Panc1 (cell line): ENCODE data around the gene NCKAP5L. TPM values are rescaled to one million over a fixed set of nuclear protein-coding genes. Genes with fewer than 3 reads are reported as not detected.

Experiments
- ATAC-seq: fragments of 200-7000 bp; cut with Tn5 transposase; 2 replicates; pipeline ENCODE4 v1.9.1; 2020; ENCODE audit warnings: mild to moderate bottlenecking, moderate library complexity
- BruUV-seq: library from RNA; stranded (reverse); fragments of 400-500 nt; replicated peaks from 2 replicates; lab custom pipeline; 2021; lab: Mats Ljungman, UMichigan
- CTCF ChIA-PET: fragments of 300-600 bp; sonication (Branson Sonifier 250); formaldehyde crosslinking; loops from one replicate; lab custom pipeline; 2022; ENCODE audit warnings: antibody characterized with exemption; lab: Charles Lee
- POLR2A ChIA-PET: fragments of 300-600 bp; sonication (Branson Sonifier 250); formaldehyde crosslinking; loops from one replicate; lab custom pipeline; 2022; ENCODE audit warnings: antibody characterized with exemption; lab: Charles Lee
- DNase-seq: peaks from one replicate; pipeline ENCODE4 v3.0.0-alpha.2; 2010; ENCODE audit warnings: low read depth, low spot score
- H3K27ac ChIP-seq: 2 replicates; pipeline ENCODE4 v1.5.1; 2011; ENCODE audit warnings: mild to moderate bottlenecking, low read length, inconsistent platforms
- H3K27me3 ChIP-seq: fragments of 200-500 bp; sonication (Bioruptor generic); 2 replicates; pipeline ENCODE4 v1.6.0; 2014; ENCODE audit warnings: low read length, inconsistent platforms; ENCODE audit not compliant: control insufficient read depth, insufficient read depth
- H3K36me3 ChIP-seq: fragments of 200-500 bp; sonication (Bioruptor generic); 2 replicates; pipeline ENCODE4 v1.5.1; 2014; ENCODE audit warnings: inconsistent platforms, mild to moderate bottlenecking, low read length, moderate library complexity; ENCODE audit not compliant: control insufficient read depth, insufficient read depth
- H3K4me1 ChIP-seq: 2 replicates; pipeline ENCODE4 v1.5.1; 2011; ENCODE audit warnings: inconsistent platforms, mild to moderate bottlenecking, low read length, moderate library complexity; ENCODE audit not compliant: control insufficient read depth, insufficient read depth
- H3K4me3 ChIP-seq, 2 experiments: 2 replicates each; pipeline ENCODE4 v1.5.1; 2011 to 2012; ENCODE audit warnings: low read depth in 2 of 2, low read length in 2 of 2, mild to moderate bottlenecking in 2 of 2, inconsistent platforms in 1 of 2, moderate library complexity in 1 of 2
- H3K9me3 ChIP-seq: fragments of 200-500 bp; sonication (Bioruptor generic); 2 replicates; pipeline ENCODE4 v1.5.1; 2014; ENCODE audit warnings: low read depth, mild to moderate bottlenecking, inconsistent platforms, low read length, moderate library complexity; ENCODE audit not compliant: control insufficient read depth, insufficient read depth
- CTCF ChIP-seq: fragments of 450-650 bp; IDR thresholded peaks from 2 replicates; pipeline ENCODE4 v1.5.1; 2017; ENCODE audit warnings: mild to moderate bottlenecking
- POLR2AphosphoS5 ChIP-seq: IDR thresholded peaks from 2 replicates; pipeline ENCODE4 v1.6.1; 2012; ENCODE audit warnings: mild to moderate bottlenecking, low read depth, low read length, moderate library complexity
- REST ChIP-seq, 2 experiments: IDR thresholded peaks; 2 replicates each; pipeline ENCODE4 v1.6.1; 2011 to 2012; ENCODE audit warnings: low read depth in 2 of 2, control low read depth in 1 of 2, low read length in 1 of 2, mild to moderate bottlenecking in 1 of 2, moderate library complexity in 1 of 2; ENCODE audit not compliant: insufficient read depth in 1 of 2
- SIN3A ChIP-seq: IDR thresholded peaks from 2 replicates; pipeline ENCODE4 v1.6.1; 2012; ENCODE audit warnings: low read depth, mild to moderate bottlenecking, low read length, moderate library complexity, borderline replicate concordance; ENCODE audit not compliant: insufficient read depth
- TCF7L2 ChIP-seq: IDR thresholded peaks from 2 replicates; pipeline ENCODE4 v1.6.1; 2011; ENCODE audit warnings: mild to moderate bottlenecking, low read depth, low read length, inconsistent platforms
- in situ Hi-C: cut with HindIII; loops from 2 replicates; pipeline ENCODE4 v1.10.0; 2016; ENCODE audit warnings: low sequenced_read_pairs, low pct_unique_long_range_greater_than_20kb
- intact Hi-C: fragments of 100-400 bp; cut with micrococcal nuclease; formaldehyde crosslinking; loops from one replicate; pipeline ENCODE4 v1.10.0; 2022; ENCODE audit not compliant: unreplicated experiment
- total RNA-seq: library from RNA; stranded (reverse); gene quantifications from one replicate; pipeline ENCODE4 v1.2.1, GENCODE V29; 2021; ENCODE audit not compliant: unreplicated experiment

NCKAP5L gene
- total RNA-seq, 1 experiment from 2014 or later = 17.3 TPM

- no TSS peak for BruUV-seq
- intact Hi-C loops = loop anchor here (5.0 to 10.0 kb wide), 2 partner anchors 80 to 187 kb away; partner anchors contain the start of gene ASIC1
- POLR2A ChIA-PET = interaction anchor here (0.7 kb wide), 1 partner anchor 24 kb away, joined by 3 read pairs; no protein-coding TSS in a partner anchor
- CTCF ChIA-PET = interaction anchor here (0.6 to 2.5 kb wide), 5 partner anchors 12 to 203 kb away, joined by 3 to 8 read pairs (median 5); no protein-coding TSS in a partner anchor
- H3K4me1 ChIP-seq = peaks cover 34% of the 10 kb centered on the region
- ATAC-seq (no peak), DNase-seq (no peak)
- in situ Hi-C loops = no loop called here
- no peaks in the 10 kb centered on the region for H3K36me3 ChIP-seq
- no peaks in the 10 kb centered on the region for H3K27me3 ChIP-seq
- no peak overlapping the region for H3K4me3 ChIP-seq
- peak overlapping the region; percentile 60 for H3K27ac ChIP-seq
- TF ChIP-seq CTCF (no peak), REST (IDR thresholded peaks at IDR 0.05; ENCODE audit: insufficient read depth in 1 of 2, low read depth in 2 of 2, low read length in 1 of 2) (no peak), POLR2AphosphoS5 (no peak), TCF7L2 (no peak), SIN3A (no peak)
- H3K9me3 ChIP-seq = no peaks in the 10 kb centered on the region
These were observed 39.5 kb upstream of the NCKAP5L start for GRCh38 chr12:49867570-49868341.

GRCh38 chr12:49866859-49867569, 38.8 kb upstream of the NCKAP5L start:
- Histone ChIP-seq H3K4me1 (peaks cover 28% of the 10 kb centered on the region), H3K9me3 (no peaks in the 10 kb centered on the region), H3K27ac (peak overlapping the region; percentile 56), H3K4me3 (no peak overlapping the region), H3K27me3 (no peaks in the 10 kb centered on the region), H3K36me3 (no peaks in the 10 kb centered on the region)
- intact Hi-C loops = loop anchor here (5.0 to 10.0 kb wide), 2 partner anchors 80 to 188 kb away; partner anchors contain the start of gene ASIC1
- POLR2A ChIA-PET = interaction anchor here (0.7 kb wide), 1 partner anchor 24 kb away, joined by 3 read pairs; no protein-coding TSS in a partner anchor
- in situ Hi-C loops = no loop called here
- CTCF ChIA-PET = interaction anchor here (0.6 to 2.5 kb wide), 11 partner anchors 12 to 203 kb away, joined by 3 to 8 read pairs (median 4); no protein-coding TSS in a partner anchor
- no TSS peak for BruUV-seq
- TF ChIP-seq SIN3A (no peak), POLR2AphosphoS5 (no peak), TCF7L2 (no peak), CTCF (peak; percentile 97), REST (IDR thresholded peaks at IDR 0.05; ENCODE audit: insufficient read depth in 1 of 2, low read depth in 2 of 2, low read length in 1 of 2) (no peak)
- peak; percentile 78 for ATAC-seq
- peak; percentile 43 for DNase-seq
